ENCODE results near the gene UMAD1.

- no peak for TF ChIP-seq CTCF (IDR thresholded peaks at IDR 0.05)
- no peak for TF ChIP-seq EP300 (IDR thresholded peaks at IDR 0.05)
Measured at GRCh38 chr7:7618410-7618809, 22.1 kb upstream of the UMAD1 start.

Measured in sigmoid colon (tissue), 4 donors.